T47D (cell line): ENCODE data around the gene MNT.
"Not testable (repeated sequence)": the region's sequence is repeated elsewhere in the genome, so short reads cannot be mapped to it uniquely, and the experiment has no call there.

ENCODE experiments used
- DNase-seq, 2 experiments: peaks; one replicate each; pipeline versions ENCODE4 v3.0.0 to v3.0.0-alpha.2; 2011 to 2012; ENCODE audit warnings: low read depth in 1 of 2, low spot score in 1 of 2
- JUND ChIP-seq: IDR thresholded peaks from 2 replicates; pipeline ENCODE4 v1.6.1; 2012; ENCODE audit warnings: low read depth
- in situ Hi-C: cut with HindIII; loops from 2 replicates; pipeline ENCODE4 v1.10.0; 2016; ENCODE audit warnings: low sequenced_read_pairs, low pct_unique_long_range_greater_than_20kb

The MNT gene, protein sequence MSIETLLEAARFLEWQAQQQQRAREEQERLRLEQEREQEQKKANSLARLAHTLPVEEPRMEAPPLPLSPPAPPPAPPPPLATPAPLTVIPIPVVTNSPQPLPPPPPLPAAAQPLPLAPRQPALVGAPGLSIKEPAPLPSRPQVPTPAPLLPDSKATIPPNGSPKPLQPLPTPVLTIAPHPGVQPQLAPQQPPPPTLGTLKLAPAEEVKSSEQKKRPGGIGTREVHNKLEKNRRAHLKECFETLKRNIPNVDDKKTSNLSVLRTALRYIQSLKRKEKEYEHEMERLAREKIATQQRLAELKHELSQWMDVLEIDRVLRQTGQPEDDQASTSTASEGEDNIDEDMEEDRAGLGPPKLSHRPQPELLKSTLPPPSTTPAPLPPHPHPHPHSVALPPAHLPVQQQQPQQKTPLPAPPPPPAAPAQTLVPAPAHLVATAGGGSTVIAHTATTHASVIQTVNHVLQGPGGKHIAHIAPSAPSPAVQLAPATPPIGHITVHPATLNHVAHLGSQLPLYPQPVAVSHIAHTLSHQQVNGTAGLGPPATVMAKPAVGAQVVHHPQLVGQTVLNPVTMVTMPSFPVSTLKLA

GRCh38 chr17:2400877-2401425, at the start of gene MNT:
Gene MNT (minus strand): TSS chr17:2401060. CDS start chr17:2400712, 348 bp downstream.
- peak; percentile 64 to 94 for DNase-seq
- in situ Hi-C loops = no loop called here
- no peak for TF ChIP-seq JUND

DNA sequence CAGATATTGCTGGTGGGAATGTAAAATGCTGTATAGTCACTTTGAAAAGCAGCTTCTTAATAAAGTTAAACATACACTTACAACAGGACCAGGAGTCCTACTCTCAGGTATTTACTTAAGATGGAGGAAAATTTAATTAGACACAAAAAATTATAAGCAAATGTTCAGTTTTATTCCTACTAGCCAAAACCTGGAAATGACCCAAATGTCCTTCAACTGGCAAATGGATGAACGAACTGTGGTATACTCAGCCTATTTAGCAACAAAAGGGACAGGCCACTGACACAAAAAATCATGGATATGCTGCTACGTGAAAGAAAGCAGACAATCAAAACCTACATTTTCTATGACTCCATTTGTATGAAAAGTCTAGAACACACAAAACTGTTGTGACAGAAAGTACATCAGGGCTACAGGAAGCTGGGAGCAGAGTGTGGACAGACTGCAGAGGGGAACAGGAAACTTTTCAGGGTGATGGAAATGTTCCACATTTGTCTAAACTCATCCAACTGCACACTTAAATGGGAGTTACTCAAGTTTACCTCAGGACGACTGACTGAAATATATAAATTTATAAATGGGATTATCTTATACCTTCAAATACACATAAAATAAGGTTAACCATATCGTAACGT, 49.3 kb upstream of the MNT start:
- no peak for DNase-seq
- in situ Hi-C loops = no loop called here
- no peak for TF ChIP-seq JUND

DNA sequence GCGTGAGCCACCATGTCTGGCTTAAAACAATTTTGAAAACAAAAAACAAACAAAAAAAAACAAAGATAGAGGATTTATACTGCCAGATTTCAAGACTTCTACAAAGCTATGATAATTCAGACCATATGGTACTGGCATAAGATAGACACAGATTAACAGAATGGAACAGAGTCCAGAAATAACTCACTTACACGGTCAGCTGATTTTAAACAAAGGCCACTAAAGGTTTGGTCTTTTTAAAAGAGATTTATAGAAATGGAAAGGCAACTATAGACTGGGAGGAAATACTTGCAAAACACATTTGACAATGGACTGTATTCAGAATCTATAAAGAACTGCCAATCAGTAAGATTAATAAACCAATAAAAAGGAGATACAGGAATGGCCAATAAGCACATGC, 48.6 kb upstream of the MNT start:
- in situ Hi-C loops = no loop called here

GRCh38 chr17:2447479-2447878, 46.6 kb upstream of the MNT start:
- DNase-seq = not testable (repeated sequence)

More for the DNA sequence above, 48.6 kb upstream of the MNT start:
- no peak for DNase-seq
- TF ChIP-seq JUND = no peak

DNA sequence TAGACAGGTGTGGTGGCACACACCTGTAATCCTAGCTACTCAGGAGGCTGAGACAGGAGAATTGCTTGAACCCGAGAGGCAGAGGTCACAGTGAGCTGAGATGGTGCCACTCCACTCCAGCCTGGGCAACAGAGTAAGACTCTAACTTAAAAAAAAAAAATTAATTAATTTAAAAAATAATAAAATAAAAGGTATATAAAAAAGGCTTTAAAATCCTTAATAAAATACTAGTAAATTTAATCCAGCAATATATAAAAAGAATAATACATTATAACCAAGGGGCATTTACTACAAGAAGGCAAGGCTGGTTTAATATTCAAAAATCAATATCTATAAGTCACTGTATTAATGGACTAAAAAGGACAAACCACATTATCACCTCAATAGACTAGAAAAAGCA, 44.8 kb upstream of the MNT start:
- no peak for DNase-seq
- in situ Hi-C loops = no loop called here
- no peak for TF ChIP-seq JUND

More at GRCh38 chr17:2447479-2447878, 46.6 kb upstream of the MNT start:
- in situ Hi-C loops = not testable (repeated sequence)

GRCh38 chr17:2444382-2444781, 43.5 kb upstream of the MNT start:
- DNase-seq = no peak
- TF ChIP-seq JUND = no peak
- in situ Hi-C loops = no loop called here

DNA sequence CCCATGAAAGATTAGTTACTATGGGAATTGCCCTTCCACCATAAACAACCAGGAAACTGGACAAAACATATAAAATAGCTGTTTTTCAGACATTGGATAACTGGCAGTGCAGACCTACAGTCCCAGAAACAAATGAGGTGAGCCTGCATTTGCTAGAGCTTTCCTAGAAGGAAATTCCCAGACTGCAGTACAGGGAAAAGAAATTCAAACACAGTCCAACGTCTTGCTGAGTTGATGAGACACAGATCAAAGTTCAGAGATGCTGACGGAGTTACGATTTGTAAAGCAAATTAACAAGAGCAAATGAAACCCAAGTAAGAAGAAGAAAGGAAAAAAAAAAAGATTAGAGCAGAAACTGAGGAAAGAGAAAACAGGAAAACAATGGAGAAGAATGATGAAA, 41.3 kb upstream of the MNT start:
- no peak for TF ChIP-seq JUND
- in situ Hi-C loops = no loop called here
- DNase-seq = no peak

DNA sequence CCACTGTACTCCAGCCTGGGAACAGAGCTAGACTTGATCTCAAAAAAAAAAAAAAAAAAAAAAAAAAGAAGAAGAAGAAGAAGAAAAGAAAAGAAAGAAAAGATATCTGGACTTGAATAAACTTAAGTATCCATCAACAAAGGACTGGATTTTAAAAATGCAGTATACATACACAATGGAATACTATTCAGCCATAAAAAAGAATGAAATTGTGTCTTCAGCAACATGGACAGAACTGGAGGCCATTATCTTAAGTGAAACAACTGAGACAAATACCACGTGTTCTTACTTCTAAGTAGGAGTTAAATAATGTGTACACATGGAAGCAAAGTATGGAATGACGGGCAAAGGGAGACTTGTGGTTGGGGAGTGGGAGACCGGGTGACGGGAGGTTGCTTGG, 40.1 kb upstream of the MNT start:
- in situ Hi-C loops = no loop called here
- DNase-seq = no peak
- TF ChIP-seq JUND = no peak

- in situ Hi-C loops, DNase-seq: not testable (repeated sequence)
Measured at GRCh38 chr17:2439997-2440396, 39.1 kb upstream of the MNT start.

DNA sequence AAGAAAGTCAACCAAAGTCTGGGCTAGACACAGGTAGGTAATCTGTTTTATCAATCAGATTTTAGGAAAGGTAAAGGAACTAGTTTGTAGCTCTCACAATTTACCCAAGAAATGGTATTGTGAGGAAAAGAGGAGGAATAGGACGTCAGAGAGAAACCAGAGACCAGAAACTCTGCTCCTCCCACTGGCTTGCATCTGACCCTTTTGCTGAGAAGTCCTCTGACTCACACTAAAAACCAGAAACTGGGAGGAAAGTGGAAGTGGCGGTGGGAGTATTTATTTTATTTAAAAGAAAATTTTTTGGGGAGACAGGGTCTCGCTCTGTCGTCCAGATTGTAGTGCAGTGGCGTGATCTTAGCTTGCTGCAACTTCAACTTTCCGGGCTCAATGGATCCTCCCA, 38.0 kb upstream of the MNT start:
- no peak for DNase-seq
- in situ Hi-C loops = no loop called here
- TF ChIP-seq JUND = no peak

- in situ Hi-C loops = no loop called here
- DNase-seq = no peak
Measured at GRCh38 chr17:2436316-2436905, 35.6 kb upstream of the MNT start.

DNA sequence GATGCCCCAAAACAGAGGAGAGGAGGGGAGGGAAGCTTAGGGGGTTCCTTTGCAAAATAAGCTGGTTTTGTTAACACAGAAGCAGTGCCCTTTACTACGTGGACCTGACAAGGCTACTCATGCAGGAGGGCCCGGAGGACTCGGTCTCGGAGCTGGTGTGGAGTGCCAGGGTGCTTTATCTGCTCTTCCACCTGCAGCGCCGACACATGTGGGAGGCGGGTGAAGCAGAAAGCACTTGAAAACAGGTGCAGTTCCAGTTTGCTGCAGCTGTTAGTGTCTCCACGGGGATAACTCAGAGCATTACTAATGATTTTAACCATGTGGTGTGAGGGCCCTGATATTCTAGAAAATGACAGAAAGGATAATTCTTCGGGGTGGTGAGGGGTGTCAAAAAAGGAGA, 35.0 kb upstream of the MNT start:
- TF ChIP-seq JUND = no peak
- in situ Hi-C loops = no loop called here
- no peak for DNase-seq

More at GRCh38 chr17:2436316-2436905, 35.6 kb upstream of the MNT start:
- TF ChIP-seq JUND = no peak
